ENCODE results near the gene GABBR2.

Gene GABBR2

GRCh38 chr9:98409719-98410118 is 299.0 kb downstream of the GABBR2 start:
- no peak for TF ChIP-seq CTCF (IDR thresholded peaks at IDR 0.05; ENCODE audit: low read depth, low read length, missing control alignments)
- no peak for DNase-seq (ENCODE audit: low read depth)
- H3K4me3 ChIP-seq (ENCODE audit: low read depth, low read length) = no peak overlapping the region

GRCh38 chr9:98406469-98406868 is 302.3 kb downstream of the GABBR2 start:
- H3K4me3 ChIP-seq (ENCODE audit: low read depth, low read length) = no peak overlapping the region
- DNase-seq (ENCODE audit: low read depth) = no peak
- no peak for TF ChIP-seq CTCF (IDR thresholded peaks at IDR 0.05; ENCODE audit: low read depth, low read length, missing control alignments)

- H3K4me3 ChIP-seq (ENCODE audit: low read depth, low read length) = no peak overlapping the region
- TF ChIP-seq CTCF (IDR thresholded peaks at IDR 0.05; ENCODE audit: low read depth, low read length, missing control alignments) = no peak
- DNase-seq (ENCODE audit: low read depth) = no peak
Measured at GRCh38 chr9:98404237-98404636, 304.5 kb downstream of the GABBR2 start.

GRCh38 chr9:98403715-98404114 is 305.0 kb downstream of the GABBR2 start:
- no peak for DNase-seq (ENCODE audit: low read depth)
- no peak for TF ChIP-seq CTCF (IDR thresholded peaks at IDR 0.05; ENCODE audit: low read depth, low read length, missing control alignments)
- no peak overlapping the region for H3K4me3 ChIP-seq (ENCODE audit: low read depth, low read length)

- TF ChIP-seq CTCF (IDR thresholded peaks at IDR 0.05; ENCODE audit: low read depth, low read length, missing control alignments) = no peak
- H3K4me3 ChIP-seq (ENCODE audit: low read depth, low read length) = no peak overlapping the region
- DNase-seq (ENCODE audit: low read depth) = no peak
Measured at GRCh38 chr9:98402019-98402840, 306.5 kb downstream of the GABBR2 start.

GRCh38 chr9:98401140-98402018 is 307.4 kb downstream of the GABBR2 start:
- TF ChIP-seq CTCF (IDR thresholded peaks at IDR 0.05; ENCODE audit: low read depth, low read length, missing control alignments) = no peak
- no peak for DNase-seq (ENCODE audit: low read depth)
- no peak overlapping the region for H3K4me3 ChIP-seq (ENCODE audit: low read depth, low read length)
